H9 (cell line): ENCODE data around the gene CDH13. TPM values are rescaled to one million over a fixed set of nuclear protein-coding genes. Genes with fewer than 3 reads are reported as not detected.
A peak's percentile ranks its signal among the peaks of the same experiment; 100 is the strongest.

Source experiments
- DNase-seq: peaks from one replicate; pipeline ENCODE4 v3.0.0-alpha.2; 2017
- H2AFZ ChIP-seq: one replicate; pipeline ENCODE4 v1.6.1; 2013; ENCODE audit warnings: mild to moderate bottlenecking, low read length, control low read depth, moderate library complexity
- H2AK5ac ChIP-seq: 2 replicates; pipeline ENCODE4 v1.6.1; 2013; ENCODE audit warnings: low read length, control low read depth, mixed read lengths; ENCODE audit not compliant: insufficient read length
- H2BK120ac ChIP-seq: one replicate; pipeline ENCODE4 v1.6.1; 2013; ENCODE audit warnings: low read depth, mild to moderate bottlenecking, low read length, control low read depth, inconsistent platforms; ENCODE audit not compliant: poor library complexity, severe bottlenecking
- H2BK12ac ChIP-seq: 2 replicates; pipeline ENCODE4 v1.6.1; 2013; ENCODE audit warnings: low read length, control low read depth, mixed read lengths, low read depth; ENCODE audit not compliant: insufficient read length
- H2BK15ac ChIP-seq: 2 replicates; pipeline ENCODE4 v1.6.1; 2013; ENCODE audit warnings: low read depth, low read length, control low read depth
- H2BK20ac ChIP-seq: one replicate; pipeline ENCODE4 v1.6.1; 2013; ENCODE audit warnings: low read depth, mild to moderate bottlenecking, low read length, control low read depth, inconsistent platforms; ENCODE audit not compliant: poor library complexity, severe bottlenecking
- H2BK5ac ChIP-seq: 2 replicates; pipeline ENCODE4 v1.6.1; 2013; ENCODE audit warnings: low read length, control low read depth, mixed read lengths; ENCODE audit not compliant: insufficient read length
- H3K14ac ChIP-seq: 2 replicates; pipeline ENCODE4 v1.6.1; 2013; ENCODE audit warnings: low read length, control low read depth; ENCODE audit not compliant: insufficient read depth
- H3K18ac ChIP-seq: 2 replicates; pipeline ENCODE4 v1.6.1; 2013; ENCODE audit warnings: low read depth, mild to moderate bottlenecking, mixed read lengths, low read length, control low read depth; ENCODE audit not compliant: insufficient read length
- H3K23ac ChIP-seq: 2 replicates; pipeline ENCODE4 v1.6.1; 2013; ENCODE audit warnings: low read length, control low read depth, mixed read lengths, low read depth; ENCODE audit not compliant: insufficient read length
- H3K23me2 ChIP-seq: 2 replicates; pipeline ENCODE4 v1.6.1; 2013; ENCODE audit warnings: low read depth, mild to moderate bottlenecking, mixed read lengths, low read length, control low read depth; ENCODE audit not compliant: insufficient read length, poor library complexity, severe bottlenecking
- H3K27ac ChIP-seq: 2 replicates; pipeline ENCODE4 v1.5.1; 2013; ENCODE audit warnings: low read length, control low read depth, mixed read lengths, low read depth; ENCODE audit not compliant: insufficient read length
- H3K27me3 ChIP-seq: 2 replicates; pipeline ENCODE4 v1.6.1; 2013; ENCODE audit warnings: low read length, control low read depth, inconsistent platforms; ENCODE audit not compliant: insufficient read depth
- H3K4ac ChIP-seq: 2 replicates; pipeline ENCODE4 v1.6.1; 2013; ENCODE audit warnings: low read depth, mild to moderate bottlenecking, control low read depth, inconsistent platforms, low read length, moderate library complexity
- H3K4me1 ChIP-seq: 2 replicates; pipeline ENCODE4 v1.6.1; 2013; ENCODE audit warnings: low read length, control low read depth, inconsistent platforms; ENCODE audit not compliant: insufficient read depth
- H3K4me2 ChIP-seq: 2 replicates; pipeline ENCODE4 v1.6.1; 2013; ENCODE audit warnings: low read length, control low read depth, mixed read lengths; ENCODE audit not compliant: insufficient read length, insufficient read depth
- H3K56ac ChIP-seq: 2 replicates; pipeline ENCODE4 v1.6.1; 2013; ENCODE audit warnings: low read depth, mild to moderate bottlenecking, mixed read lengths, low read length, control low read depth; ENCODE audit not compliant: insufficient read length
- H3K79me1 ChIP-seq: 2 replicates; pipeline ENCODE4 v1.6.1; 2013; ENCODE audit warnings: low read depth, mild to moderate bottlenecking, moderate library complexity, low read length, control low read depth, inconsistent platforms; ENCODE audit not compliant: insufficient read depth, poor library complexity, severe bottlenecking
- H3K79me2 ChIP-seq: 2 replicates; pipeline ENCODE4 v1.6.1; 2013; ENCODE audit warnings: low read length, control low read depth, inconsistent platforms; ENCODE audit not compliant: insufficient read depth
- H3K9ac ChIP-seq: 2 replicates; pipeline ENCODE4 v1.6.1; 2013; ENCODE audit warnings: low read length, control low read depth, mixed read lengths; ENCODE audit not compliant: insufficient read length; ENCODE audit errors: extremely low read depth
- H3K9me3 ChIP-seq: one replicate; pipeline ENCODE4 v1.6.1; 2013; ENCODE audit warnings: low read depth, low read length, inconsistent platforms; ENCODE audit not compliant: control insufficient read depth
- H3T11ph ChIP-seq: one replicate; pipeline ENCODE4 v1.6.1; 2013; ENCODE audit warnings: mild to moderate bottlenecking, low read length, control low read depth, inconsistent platforms
- H4K20me1 ChIP-seq: one replicate; pipeline ENCODE4 v1.6.1; 2013; ENCODE audit not compliant: control insufficient read depth, insufficient read length, insufficient read depth
- H4K5ac ChIP-seq: 2 replicates; pipeline ENCODE4 v1.6.1; 2013; ENCODE audit warnings: low read depth, mild to moderate bottlenecking, mixed read lengths, low read length, control low read depth; ENCODE audit not compliant: insufficient read length
- H4K8ac ChIP-seq: replicated peaks from 2 replicates; pipeline ENCODE4 v1.6.1; 2013; ENCODE audit warnings: low read length, control low read depth, mixed read lengths, low read depth; ENCODE audit not compliant: insufficient read length
- H4K91ac ChIP-seq: 2 replicates; pipeline ENCODE4 v1.6.1; 2013; ENCODE audit warnings: low read depth, mild to moderate bottlenecking, moderate library complexity, mixed read lengths, low read length, control low read depth; ENCODE audit not compliant: insufficient read length
- H3K27ac Mint-ChIP-seq, 3 experiments: 2 replicates in 2 of 3; 3 replicates in 1 of 3; pipeline ENCODE4 v1.8.0; 2020 to 2021; ENCODE audit warnings: mixed read lengths in 3 of 3, mild to moderate bottlenecking in 1 of 3, moderate library complexity in 1 of 3
- H3K27me3 Mint-ChIP-seq: 2 replicates; pipeline ENCODE4 v1.8.0; 2021; ENCODE audit warnings: low read depth, mild to moderate bottlenecking, moderate library complexity, mixed read lengths
- H3K36me3 Mint-ChIP-seq, 3 experiments: 2 replicates in 2 of 3; 3 replicates in 1 of 3; pipeline ENCODE4 v1.8.0; 2020 to 2021; ENCODE audit warnings: low read depth in 3 of 3, mixed read lengths in 3 of 3; ENCODE audit not compliant: insufficient read depth in 1 of 3
- H3K4me1 Mint-ChIP-seq, 2 experiments: 2 replicates each; pipeline ENCODE4 v1.8.0; 2020; ENCODE audit warnings: mixed read lengths in 2 of 2
- H3K4me3 Mint-ChIP-seq, 2 experiments: 2 replicates in 1 of 2; 3 replicates in 1 of 2; pipeline ENCODE4 v1.8.0; 2020 to 2021; ENCODE audit warnings: mild to moderate bottlenecking in 2 of 2, mixed read lengths in 2 of 2, moderate library complexity in 1 of 2
- H3K9me3 Mint-ChIP-seq, 2 experiments: 2 replicates in 1 of 2; 3 replicates in 1 of 2; pipeline ENCODE4 v1.8.0; 2020; ENCODE audit warnings: mild to moderate bottlenecking in 2 of 2, mixed read lengths in 2 of 2, moderate library complexity in 1 of 2
- WGBS: extraction: QIAGEN DNeasy Blood & Tissue Kit; methylation state at CpG from one replicate; pipeline ENCODE4 v1.1.7; 2013; ENCODE audit warnings: missing lambda C conversion rate, low lambda C conversion rate, mixed read lengths; ENCODE audit not compliant: insufficient read length; ENCODE audit errors: extremely low coverage; 5-methylcytosine and 5-hydroxymethylcytosine counted together
- total RNA-seq: library from RNA; stranded (reverse); gene quantifications from 2 replicates; pipeline ENCODE4 v1.2.1, GENCODE V29; 2021
- TF ChIP-seq, protein P1 (sequence below): fragments of 200-600 bp; sonication (generic); conservative IDR thresholded peaks from 3 replicates; pipeline ENCODE4 v1.8.0; 2021; ENCODE audit warnings: antibody characterized with exemption, mild to moderate bottlenecking

The CDH13 gene
- total RNA-seq, 1 experiment from 2014 or later = 1.5 TPM

DNA sequence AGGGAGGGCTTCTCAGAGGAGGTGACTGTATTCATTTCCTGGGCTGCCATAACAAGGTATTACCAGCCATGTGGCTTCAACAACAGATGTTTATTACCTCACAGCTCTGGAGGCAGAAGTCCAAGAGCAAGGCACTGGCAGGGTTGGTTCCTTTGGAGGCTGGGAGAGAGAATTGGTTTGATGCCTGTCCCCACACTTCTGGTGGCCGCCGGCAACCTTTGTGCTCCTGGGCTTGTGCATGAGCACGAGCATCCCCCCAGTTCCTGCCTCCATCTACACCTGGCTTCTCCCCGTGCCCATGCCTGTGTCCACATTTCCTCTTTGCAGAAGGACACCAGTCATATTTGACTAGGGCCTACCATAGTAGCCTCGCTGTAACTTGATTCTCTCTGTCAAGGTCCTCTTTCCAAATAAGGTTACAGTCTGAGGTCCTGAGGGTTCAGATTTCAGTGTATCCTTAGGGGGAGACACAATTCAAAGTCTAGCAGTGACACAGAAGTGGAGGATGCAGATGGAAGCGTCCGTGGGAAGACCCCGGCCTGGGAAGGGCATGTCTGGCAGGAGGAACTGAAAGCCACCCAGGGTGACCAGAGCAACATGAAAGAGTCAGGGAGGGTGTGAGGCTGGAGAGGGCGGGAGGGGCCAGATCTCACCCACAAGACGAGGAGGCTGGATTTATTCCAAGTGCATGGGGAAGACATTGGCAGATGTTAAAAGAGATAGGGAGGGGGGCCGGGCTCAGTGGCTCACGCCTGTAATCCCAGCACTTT lies 992.8 kb downstream of the CDH13 start:
- Histone ChIP-seq H3K27ac (no peak overlapping the region), H2BK5ac (no peak overlapping the region), H4K20me1 (peaks cover 3% of the 10 kb centered on the region), H2BK12ac (no peak overlapping the region), H3K23ac (no peak overlapping the region), H2AK5ac (no peak overlapping the region), H4K8ac (no peak overlapping the region), H4K5ac (no peak overlapping the region), H2AFZ (no peak overlapping the region), H3K23me2 (no peaks in the 10 kb centered on the region), H3K79me1 (no peaks in the 10 kb centered on the region), H2BK15ac (no peak overlapping the region), H3K4me1 (peaks cover 3% of the 10 kb centered on the region; the same call in 1 of the 2 replicates), H3K18ac (no peak overlapping the region), H3T11ph (no peak overlapping the region), H3K14ac (no peak overlapping the region), H3K56ac (no peak overlapping the region), H3K79me2 (no peaks in the 10 kb centered on the region), H3K27me3 (no peaks in the 10 kb centered on the region), H2BK20ac (no peak overlapping the region), H3K9ac (no peak overlapping the region), H4K91ac (no peak overlapping the region), H2BK120ac (no peak overlapping the region), H3K4me2 (no peak overlapping the region), H3K9me3 (no peaks in the 10 kb centered on the region), H3K4ac (no peak overlapping the region)
- WGBS = no CpG with 5 or more reads among the region's 12 CpGs
- Mint-ChIP-seq H3K27me3 (peaks cover 5% of the 10 kb centered on the region; the same call in 1 of the 2 replicates), H3K36me3 (no peaks in the 10 kb centered on the region), H3K27ac (peak overlapping the region in 2 of 3 experiments; percentile 19 to 61; a peak in 2 of 7 replicates), H3K4me1 (peaks cover 24 to 28% of the 10 kb centered on the region in 2 experiments), H3K4me3 (no peak overlapping the region), H3K9me3 (no peaks in the 10 kb centered on the region)
- peak; percentile 16 for DNase-seq
- TF ChIP-seq, protein P1, sequence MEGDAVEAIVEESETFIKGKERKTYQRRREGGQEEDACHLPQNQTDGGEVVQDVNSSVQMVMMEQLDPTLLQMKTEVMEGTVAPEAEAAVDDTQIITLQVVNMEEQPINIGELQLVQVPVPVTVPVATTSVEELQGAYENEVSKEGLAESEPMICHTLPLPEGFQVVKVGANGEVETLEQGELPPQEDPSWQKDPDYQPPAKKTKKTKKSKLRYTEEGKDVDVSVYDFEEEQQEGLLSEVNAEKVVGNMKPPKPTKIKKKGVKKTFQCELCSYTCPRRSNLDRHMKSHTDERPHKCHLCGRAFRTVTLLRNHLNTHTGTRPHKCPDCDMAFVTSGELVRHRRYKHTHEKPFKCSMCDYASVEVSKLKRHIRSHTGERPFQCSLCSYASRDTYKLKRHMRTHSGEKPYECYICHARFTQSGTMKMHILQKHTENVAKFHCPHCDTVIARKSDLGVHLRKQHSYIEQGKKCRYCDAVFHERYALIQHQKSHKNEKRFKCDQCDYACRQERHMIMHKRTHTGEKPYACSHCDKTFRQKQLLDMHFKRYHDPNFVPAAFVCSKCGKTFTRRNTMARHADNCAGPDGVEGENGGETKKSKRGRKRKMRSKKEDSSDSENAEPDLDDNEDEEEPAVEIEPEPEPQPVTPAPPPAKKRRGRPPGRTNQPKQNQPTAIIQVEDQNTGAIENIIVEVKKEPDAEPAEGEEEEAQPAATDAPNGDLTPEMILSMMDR = no peak
